HG02678 (cell line): Measurements from ENCODE around the gene SLC22A14.
"Not testable (repeated sequence)": the region's sequence is repeated elsewhere in the genome, so short reads cannot be mapped to it uniquely, and the experiment has no call there.

Experiments
- ATAC-seq: cut with Tn5 transposase; IDR thresholded peaks from one replicate; pipeline ENCODE4 v1.9.1; 2021; ENCODE audit warnings: mild to moderate bottlenecking, moderate library complexity; ENCODE audit not compliant: unreplicated experiment

Gene SLC22A14

DNA sequence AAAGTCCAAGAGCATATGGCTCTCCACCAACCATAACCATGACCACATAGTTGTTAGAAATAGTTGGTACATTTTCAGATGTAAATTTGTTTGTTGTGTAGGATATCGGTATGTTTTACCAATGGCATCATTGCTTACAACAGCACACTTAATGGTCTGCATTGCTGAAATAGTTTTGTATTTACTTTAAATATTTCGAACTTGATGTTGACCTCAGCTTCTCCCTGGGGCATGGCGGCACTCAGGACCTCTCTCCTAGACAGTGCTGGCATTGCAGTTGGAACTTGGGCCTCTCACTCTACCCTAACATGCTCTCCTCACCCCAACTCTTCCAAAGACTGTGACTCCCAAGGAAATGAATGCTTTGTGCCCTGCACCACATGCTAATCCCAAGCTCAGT, 11.5 kb upstream of the SLC22A14 start:
- no peak for ATAC-seq

DNA sequence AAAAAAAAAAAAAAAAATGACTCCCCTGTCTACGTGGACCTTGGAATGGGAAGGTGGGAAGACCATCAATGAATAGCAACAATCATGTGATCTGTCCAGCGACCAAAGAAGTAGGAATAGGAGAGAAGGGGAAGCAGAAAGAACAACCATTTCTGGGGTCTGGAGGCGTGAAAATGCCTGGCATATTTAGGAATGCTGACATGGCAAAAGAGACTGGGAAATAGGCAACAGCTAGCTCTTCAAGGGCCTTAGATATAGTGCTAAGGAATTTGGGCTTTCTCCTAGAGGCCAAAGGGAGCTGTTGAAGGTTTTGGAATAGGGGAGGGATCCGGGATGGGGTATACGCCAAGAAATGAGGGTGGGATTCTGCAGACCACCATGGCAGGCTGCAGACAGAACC, 10.5 kb upstream of the SLC22A14 start:
- ATAC-seq: no peak

DNA sequence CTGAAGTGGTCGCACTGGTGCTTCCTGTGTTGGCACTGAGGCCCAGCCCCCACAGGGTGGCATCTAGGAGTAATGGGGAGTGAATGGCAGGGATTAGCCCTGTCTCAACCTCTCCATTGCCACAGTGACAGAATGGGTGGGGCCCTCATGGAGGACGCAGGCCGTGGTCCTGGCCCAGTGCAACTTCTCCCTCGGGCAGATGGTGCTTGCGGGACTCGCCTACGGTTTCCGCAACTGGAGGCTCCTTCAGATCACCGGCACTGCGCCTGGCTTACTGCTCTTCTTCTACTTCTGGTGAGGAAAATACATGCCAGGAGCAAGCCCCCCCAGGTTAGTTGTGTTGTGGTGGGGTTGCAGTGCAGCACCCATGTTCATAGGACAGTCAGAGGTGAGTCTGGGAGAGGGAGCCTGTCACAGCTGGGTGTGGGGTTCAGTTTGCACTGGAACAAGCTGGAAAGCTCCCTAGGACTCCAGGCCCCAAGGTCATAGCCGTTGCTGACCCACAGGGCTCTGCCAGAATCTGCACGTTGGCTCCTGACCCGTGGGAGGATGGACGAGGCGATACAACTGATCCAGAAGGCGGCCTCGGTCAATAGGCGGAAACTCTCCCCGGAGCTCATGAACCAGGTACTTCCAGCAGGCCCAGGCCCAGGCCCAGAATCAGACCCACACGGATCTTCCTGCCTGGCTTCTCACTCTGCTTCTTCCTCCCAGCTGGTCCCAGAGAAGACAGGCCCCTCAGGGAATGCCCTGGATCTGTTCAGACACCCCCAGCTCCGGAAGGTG, 7.0 kb upstream of the SLC22A14 start:
- ATAC-seq: no peak

DNA sequence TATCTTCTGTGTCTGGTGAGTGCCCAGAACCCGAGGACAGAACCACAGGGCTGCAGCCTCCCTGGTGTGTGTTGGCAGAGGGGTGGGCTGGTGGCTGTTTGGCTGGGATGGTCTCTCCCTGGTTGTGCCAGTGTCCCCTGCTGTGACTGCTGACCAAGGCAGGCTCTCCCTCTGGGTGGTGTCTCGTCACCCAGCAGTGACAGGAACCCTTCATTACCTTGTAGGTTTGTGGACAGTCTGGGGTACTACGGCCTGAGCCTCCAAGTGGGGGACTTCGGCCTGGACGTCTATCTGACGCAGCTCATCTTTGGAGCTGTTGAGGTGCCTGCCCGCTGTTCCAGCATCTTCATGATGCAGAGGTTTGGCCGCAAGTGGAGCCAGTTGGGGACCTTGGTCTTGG, 6.4 kb upstream of the SLC22A14 start:
- ATAC-seq: no peak

DNA sequence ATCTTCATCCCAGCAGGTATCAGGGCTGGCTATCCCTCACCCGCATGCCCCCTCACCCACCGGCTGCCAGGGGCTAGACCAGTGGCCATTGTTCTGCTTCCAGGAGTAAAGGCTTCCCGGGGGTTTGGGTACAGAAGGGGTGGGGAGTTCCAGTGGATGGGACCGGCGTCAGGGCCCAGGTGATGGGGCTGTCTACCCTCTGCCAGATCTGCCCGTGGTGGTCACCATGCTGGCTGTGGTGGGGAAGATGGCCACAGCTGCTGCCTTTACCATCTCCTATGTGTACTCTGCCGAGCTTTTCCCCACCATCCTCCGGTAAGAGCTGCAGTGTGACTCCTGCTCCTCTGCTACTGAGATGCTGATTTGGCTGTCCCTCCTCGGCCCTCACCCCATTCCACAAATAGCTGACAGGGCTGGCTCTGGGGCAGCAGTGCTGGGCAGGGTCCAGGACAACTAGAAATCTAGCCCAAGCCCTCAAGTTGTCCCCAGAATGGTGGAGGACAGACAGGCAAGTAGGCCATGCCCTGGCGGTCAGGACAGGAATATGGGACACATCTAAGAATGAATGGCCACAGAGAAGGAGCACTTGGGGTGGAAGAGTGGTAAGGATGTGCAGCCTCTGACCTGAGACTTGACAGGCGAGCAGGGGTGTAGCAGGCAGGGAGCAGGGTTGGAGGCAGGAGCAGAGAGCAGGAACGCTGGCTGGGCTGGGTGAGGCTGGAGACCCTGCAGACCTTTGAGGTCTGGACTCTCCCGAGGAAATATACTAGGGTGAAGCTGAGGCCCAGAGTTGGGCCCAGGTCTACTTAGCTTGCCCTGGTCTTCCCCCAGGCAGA, 5.8 kb upstream of the SLC22A14 start:
- ATAC-seq: no peak

DNA sequence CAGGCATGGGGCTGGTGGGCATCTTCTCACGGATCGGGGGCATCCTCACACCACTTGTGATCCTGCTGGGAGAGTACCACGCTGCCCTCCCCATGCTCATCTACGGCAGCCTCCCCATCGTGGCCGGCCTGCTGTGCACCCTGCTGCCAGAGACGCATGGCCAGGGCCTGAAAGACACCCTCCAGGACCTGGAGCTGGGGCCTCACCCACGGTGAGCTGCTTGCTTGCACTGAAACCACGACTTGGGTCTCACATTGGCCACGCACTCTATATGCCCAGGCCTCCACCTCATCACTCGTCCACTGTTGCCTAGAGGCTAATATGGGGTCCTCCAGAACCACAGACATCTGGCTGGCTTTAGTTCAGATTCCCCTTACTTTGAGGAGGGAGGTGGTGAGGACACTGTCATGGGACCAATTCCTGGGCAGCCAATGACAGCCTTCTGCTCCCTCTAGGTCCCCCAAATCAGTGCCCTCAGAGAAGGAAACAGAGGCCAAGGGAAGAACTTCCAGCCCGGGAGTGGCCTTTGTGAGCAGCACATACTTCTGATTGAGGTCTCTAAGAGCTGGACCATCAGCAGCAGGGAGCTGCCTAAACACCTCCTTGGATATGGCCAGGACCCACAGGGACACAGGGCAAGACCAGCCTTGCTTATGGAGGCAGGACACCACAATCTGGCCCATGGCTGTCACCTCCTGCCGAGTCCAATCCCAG, 5.0 kb upstream of the SLC22A14 start:
- ATAC-seq: no peak

DNA sequence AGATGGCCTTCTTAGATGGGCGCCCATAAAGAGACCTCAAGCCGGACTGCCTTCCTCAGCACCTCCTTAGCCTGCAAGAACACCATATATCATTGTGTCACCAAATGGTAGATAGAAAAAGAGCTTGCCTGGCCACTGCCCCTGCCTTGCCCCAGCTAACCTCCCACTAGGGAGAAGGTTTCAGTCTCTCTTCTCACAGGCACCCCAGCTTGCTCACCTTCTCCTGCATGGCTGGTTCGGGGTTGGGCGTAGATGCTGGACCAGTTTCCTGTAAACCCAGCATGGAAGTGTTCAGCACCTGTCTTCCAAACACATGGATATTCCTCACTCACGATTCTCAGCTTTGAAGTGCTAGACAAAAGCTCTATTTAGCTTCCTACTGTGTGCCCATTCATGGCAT, 3.3 kb upstream of the SLC22A14 start:
- ATAC-seq: no peak

DNA sequence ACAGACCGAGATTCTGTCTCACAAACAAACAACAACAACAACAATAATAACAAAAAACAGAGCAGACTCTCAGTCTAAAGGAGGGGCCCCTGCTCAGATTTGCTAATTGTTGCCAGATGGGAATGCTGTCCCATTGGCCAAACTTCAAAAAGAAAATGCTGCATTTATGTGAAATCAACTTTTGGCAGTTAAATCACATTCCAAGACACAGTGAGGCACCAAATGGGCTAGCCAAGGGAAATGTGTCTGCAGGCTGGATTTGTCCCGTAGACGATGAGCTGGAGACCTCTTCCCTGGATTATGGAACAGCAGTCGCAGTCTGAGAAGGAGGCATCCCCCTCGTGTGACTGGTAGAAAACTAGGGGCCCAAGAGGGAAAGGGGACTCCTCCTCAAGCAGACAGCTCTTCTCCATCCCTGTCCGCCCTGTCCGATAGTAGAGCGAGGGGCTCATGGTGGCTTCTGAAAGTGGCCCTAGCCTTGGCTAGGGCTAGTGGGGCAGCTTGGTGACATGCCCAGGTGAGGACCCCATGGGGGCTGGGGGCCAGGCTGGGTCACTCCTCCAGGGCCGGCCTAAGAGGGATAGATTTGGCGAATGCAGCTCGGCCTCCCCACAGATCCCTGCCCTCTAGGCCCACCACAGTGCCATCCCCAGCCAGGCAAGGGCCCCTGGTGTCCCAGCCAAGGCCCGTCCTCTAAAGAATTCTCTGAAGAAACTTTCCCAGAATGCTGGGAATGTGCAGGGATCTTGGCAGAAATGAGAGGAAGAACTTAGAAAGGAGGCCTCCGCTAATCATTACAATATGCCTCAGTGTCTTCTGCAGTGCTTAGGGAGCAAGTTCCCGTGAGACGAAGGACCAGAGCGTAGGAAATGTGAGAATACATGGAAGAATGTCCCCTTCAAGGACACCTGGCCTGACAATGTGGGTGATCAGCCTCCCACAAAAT, 2.0 kb downstream of the SLC22A14 start:
- ATAC-seq: no peak

DNA sequence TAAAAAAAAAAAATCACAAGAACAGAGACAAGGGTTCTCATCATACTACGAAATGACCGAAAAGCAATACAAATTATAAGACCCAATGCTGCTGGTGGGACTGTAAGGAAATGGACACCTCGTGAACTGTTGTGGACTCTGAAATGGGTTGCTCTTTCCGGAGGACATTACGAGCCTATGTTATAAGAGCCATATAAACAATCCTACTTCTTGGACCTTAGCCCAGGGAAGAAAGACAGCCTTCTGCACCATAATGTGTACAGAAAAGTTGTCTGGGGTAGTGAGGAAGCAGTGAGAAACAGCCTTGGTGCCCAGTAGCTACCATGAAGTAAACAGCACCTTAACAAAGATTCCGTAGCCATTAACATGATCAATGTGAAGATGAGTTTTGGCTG, 2.7 kb downstream of the SLC22A14 start:
- ATAC-seq: no peak

DNA sequence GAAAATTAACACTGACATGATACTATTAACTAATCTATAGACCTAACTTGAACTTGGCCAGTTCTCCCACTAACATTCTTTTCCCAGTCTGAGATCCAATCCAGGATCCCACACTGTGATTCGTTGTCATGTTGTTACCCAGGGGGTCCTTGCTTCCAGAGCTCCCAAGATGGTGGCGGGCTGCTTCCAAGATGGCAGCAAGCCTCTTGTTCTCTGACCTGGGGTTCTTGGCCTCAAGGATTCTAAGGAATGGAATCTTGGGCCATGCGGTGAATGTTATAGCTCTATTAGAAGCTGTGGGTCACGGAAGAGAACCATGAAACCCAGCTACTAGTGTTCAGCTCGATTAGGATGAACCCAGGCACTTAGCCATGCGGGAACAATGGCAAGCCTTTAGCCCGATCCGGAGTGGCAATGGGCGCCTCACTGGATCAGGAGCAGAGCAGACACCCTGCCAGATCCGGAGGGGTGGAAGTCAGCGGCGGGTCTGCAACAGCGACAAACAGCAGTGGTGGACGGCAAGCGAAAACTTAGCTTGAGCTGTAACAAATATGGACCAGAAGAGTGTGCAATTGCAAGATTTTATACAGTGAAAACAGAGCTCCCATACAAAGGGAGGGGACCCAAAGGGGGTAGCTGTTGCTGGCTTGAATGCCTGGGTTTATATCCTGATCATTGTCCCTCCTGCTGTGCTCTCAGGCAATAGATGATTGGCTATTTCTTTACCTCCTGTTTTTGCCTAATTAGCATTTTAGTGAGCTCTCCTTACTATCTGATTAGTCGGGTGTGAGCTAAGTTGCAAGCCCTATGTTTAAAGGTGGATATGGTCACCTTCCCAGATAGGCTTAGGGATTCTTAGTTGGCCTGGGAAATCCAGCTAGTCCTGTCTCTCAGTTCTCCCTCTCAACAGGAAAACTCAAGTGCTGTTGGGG, 7.5 kb downstream of the SLC22A14 start:
- not testable (repeated sequence) for ATAC-seq

DNA sequence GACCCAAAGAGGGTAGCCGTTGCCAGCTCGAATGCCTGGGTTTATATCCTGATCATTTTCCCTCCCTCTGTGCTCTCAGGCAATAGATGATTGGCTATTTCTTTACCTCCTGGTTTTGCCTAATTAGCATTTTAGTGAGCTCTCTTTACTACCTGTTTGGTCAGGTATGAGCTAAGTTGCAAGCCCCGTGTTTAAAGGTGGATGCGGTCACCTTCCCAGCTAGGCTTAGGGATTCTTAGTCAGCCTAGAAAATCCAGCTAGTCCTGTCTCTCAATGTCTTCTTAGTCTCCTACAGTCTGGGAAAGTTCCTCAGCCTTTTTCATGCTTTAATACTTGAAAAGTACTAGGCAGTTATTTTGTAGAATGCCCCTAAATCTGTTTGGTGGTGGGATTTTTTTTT, 15.0 kb downstream of the SLC22A14 start:
- ATAC-seq: not testable (repeated sequence)

DNA sequence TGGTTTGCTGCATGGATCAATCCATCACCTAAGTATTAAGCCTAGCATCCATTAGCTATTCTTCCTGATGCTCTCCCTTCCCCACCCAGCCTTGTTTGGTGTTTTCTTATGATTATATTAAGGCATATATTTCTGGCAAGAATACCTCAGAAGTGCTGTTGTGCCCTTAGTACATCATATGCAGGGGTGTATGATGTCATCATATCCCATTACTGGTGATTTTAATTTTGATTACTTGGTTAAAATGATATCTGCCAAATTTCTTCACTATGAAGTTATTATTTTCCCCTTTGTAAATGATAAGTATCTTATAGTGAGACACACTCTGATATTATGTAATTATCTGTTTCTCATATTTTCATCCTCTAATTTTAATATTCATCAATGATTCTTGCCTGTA, 15.4 kb downstream of the SLC22A14 start:
- no peak for ATAC-seq

DNA sequence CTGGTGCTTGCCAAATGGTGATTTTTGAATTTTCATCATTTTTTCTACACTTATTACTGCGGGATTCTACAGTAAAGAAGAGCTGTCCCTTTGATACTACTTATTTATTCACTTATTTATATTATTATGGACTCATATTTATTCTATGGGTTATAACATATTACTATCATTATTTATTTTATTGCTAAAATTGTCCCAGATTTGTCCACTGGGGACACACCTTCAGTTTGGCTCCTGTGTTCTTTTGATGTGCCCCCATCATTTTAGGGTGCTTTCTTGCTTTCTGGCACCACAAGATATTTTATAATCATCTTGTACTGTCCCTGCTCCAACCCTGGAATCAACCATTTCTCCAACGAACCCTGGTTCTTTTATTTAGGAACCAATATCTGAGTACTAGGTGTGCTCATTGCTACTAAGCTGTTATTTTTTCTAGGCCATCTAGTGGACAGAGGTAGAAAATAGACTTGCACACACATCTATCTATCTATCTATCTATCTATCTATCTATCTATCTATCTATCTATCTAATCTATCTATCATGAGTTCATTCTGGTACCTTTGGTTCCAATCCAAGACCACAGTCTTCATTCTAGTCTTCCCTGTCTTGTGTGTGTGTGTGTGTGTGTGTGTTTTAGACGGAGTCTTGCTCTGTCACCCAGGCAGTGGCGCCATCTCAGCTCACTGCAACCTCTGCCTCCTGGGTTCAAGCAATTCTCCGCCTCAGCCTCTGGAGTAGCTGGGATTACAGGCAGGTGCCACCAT, 16.0 kb downstream of the SLC22A14 start:
- no peak for ATAC-seq

DNA sequence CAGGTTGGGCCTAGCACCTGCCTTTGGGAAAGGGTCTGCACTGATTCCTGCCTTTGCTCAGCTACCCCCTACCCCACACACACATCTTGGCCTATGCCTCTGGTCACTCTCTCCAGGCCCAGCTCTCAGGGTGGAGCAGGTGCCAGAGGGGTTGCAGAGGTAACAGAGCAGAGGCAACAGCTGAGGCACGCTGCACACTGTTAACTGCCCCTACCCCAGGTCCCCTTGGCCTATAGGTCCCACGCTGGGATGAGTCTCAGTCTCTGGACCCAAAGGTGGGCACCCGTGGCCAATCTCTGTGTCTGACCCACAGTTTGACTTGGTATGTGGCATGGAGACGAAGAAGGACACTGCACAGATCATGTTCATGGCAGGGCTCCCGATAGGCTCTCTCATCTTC, 24.8 kb downstream of the SLC22A14 start:
- ATAC-seq: no peak

DNA sequence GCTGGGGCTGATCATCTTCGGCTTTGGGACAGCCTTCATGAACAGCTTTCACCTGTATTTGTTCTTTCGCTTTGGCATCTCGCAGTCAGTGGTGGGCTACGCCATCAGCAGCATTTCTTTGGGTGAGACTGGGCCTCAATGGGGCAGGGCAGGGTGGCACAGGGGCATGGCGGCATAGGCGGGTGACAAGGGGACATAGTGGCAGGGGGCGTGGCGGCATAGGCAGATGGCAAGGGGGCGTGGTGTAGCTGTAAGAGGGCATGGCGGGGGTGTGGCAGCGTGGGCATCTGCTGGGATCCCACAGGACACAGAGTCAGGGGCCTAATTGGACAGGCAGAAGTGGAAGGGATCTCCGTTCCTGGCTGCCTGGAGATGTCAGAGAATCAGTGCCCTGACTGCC, 25.5 kb downstream of the SLC22A14 start:
- ATAC-seq: no peak

DNA sequence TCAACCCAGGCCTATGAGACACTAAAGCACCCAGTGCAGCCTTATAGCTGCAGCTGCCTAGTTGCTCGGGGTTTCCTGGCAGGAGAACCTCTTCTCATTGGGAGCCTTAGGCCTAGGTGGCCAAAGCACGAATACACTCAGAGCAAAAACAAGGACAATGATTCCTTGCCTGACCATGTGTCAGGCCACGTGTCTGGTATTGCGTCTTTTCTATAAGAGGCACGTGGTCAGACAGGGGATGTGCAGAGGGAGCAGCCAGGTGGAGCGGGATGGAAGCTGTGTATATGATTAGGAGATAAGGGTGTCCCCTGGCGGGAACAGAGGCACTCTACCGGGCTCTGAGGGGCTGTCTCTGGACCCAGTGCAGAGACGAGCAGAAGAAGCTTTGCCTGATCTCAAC, 26.4 kb downstream of the SLC22A14 start:
- ATAC-seq: no peak

DNA sequence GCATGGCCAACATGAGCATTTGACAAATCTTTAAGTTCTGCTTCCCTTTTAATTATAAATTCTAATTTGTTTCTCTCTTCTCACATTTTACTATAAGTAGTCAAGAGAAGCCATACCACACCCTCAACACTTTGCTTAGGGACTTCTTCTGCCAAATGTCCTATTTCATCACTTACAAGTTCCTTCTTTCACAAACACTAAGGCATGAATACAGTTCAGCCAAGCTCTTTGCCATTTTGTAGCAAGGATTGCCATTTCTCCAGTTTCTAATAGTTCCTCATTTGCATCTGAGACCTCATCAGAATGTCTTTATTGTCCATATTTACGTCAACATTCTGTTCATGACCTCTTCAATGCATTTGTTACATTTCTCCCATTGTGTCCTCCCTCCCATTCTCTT, 29.4 kb downstream of the SLC22A14 start:
- ATAC-seq: no peak

DNA sequence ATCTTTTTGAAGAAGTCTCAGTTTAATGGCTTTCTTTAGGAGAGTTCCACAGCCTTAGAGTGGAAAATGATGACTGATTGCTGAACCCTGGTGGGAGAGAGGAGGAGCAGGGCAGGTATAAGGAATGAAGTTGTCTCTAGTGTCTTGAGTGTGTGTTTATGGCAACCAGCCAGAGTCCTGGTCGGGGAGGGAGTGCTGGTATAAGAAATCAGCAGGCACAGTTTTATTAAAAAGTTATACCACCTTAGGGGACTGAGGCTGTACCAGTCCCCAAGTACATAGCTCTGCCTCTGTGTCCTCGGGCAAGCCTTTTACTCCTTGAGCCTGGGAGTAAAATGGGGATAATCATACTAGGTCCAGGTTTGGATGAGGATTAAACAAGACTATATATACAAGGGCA, 29.8 kb downstream of the SLC22A14 start:
- no peak for ATAC-seq

DNA sequence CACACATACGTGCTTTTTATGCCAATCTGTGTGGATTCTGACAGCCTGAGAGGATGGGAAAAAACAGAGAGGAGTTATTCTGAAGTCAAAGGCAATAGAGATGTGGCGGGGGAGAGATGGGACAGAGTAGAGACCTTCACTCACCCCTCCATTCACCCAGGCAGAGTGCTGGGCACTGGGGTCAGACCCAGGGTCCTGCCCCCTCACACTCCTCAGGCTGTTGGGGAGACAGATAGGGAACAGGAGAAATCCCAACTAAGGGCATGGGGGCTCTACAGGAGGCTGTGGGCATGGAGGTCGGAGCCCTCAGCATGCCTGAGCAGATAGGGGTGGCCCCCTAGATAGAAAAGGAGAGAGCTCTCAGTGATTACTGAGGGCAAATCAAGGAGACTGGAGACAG, 30.3 kb downstream of the SLC22A14 start:
- ATAC-seq: no peak
